GM19372 (cell line): Measurements from ENCODE around the gene RARRES2.
"Not testable (repeated sequence)": the region's sequence is repeated elsewhere in the genome, so short reads cannot be mapped to it uniquely, and the experiment has no call there.

Source experiments
- ATAC-seq: cut with Tn5 transposase; IDR thresholded peaks from one replicate; pipeline ENCODE4 v1.9.1; 2021; ENCODE audit warnings: mild to moderate bottlenecking, low read depth, moderate library complexity; ENCODE audit not compliant: unreplicated experiment

The RARRES2 gene

DNA sequence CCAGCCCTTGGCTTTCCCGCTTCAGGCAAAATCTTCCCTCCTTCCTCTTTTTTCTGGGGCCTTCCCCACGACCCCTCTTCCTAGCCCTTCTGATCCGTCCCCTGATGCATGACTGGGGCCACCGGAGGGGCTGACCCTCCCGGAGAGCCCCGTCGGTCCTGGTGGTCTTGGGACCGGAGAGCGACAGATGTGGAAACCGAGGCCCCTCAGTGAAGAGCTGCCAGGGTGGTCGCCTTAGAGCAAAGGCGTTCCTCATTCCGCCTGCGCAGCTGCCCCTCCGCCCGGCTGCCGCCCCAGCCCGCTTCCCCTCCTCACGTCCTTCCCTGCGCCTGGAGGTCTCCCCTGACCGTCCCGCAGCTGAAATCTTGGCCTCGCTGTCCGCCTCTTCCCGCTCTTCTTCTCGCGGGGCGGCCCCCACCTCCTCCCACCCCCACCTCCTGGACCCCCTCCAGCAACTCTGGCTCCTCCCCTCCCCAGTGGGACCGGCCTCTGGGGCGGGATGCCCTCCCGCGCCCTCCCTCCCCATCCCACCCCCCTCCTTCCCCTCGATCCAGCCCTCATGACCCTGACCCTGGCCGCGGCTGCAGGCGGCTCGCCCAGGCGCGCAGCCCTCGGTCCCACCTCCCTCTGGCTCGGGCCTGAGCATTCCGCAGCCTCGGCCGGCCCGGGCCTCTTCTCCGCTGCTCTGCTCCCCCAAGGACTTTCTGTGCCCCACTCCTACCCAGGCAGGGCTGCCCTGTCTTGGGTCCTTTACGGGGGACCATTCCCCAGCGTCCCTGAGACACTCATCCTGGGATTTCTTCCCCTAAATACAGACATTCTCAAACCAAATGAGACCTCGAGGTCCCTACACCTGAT is at the start of gene RARRES2:
RARRES2 (minus strand) TSS at position 367 of the 858 bp plus-strand sequence. CDS start 1,020 bp downstream, outside the sequence.
- no peak for ATAC-seq

DNA sequence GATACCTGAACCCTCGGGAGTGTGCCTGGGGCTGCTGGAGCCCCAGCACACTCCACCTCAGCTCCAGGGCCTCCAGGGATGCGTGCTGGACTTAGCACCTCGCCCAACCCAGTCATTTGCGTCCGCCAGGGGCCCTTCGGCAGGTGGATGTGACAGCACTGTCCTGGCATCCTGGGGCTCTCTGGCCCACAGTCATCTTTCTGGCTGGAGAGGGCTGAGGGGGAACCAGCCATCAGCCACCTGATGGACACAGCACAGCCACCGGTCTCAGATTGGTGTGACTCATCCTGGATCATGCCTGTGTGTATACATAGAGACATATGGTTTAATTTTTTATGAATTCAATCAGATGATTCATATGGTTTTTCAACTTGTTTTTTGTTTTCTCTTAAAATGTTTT is 48.8 kb upstream of the RARRES2 start:
- no peak for ATAC-seq

DNA sequence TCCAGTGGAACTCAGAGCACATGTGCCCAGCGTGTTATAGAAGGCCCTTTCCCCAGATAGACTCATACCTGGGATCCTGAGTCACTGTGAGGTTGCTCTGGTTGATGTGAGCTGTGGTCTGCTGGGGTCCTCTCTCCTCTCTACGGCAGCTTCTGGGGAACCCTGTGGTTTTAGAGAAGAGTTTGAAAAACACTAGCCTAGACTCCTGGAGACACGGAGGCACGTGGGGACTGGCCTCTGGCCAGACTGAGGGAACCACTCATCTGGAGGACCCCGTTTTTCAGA is 48.0 kb upstream of the RARRES2 start:
- ATAC-seq: no peak

DNA sequence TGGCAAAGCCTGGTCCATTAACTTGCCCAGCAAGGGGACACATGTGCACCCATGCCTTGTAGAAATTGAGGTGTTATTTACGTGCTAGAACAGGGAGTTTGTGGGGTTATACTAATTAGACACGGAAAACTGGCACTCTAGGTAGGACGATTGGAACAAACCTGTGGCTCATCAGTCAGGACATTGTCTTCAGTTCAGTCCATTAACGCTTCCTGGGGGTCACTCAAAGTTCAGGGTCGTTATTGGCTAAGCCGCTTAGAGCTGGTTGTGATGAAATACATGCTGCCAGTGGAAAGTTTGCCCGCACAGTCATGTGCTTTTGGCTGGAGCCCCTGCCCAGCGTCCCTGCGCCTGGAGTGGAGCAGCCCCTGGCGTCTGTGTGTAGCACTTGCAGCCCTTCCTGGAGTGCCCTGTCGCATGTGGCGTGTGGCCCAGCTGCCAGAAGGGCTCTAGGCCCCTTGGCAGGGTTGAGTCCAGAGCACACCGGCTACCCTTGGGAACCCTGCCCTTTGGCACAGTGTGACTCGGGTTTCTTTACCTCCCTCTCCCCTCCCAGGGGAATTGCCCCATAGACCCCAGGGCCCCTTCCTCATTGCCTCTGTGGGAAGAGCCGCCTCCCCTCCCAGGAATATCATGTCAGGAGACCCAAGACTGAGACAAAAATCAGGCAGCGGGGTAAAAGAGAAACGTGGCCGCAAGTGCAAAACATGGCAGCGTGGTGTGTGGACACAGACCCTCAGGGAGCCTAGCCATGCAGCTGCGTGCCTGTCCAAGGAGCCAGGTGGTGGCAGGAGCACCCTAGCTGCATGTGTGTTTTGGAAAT is 47.5 kb upstream of the RARRES2 start:
- no peak for ATAC-seq

DNA sequence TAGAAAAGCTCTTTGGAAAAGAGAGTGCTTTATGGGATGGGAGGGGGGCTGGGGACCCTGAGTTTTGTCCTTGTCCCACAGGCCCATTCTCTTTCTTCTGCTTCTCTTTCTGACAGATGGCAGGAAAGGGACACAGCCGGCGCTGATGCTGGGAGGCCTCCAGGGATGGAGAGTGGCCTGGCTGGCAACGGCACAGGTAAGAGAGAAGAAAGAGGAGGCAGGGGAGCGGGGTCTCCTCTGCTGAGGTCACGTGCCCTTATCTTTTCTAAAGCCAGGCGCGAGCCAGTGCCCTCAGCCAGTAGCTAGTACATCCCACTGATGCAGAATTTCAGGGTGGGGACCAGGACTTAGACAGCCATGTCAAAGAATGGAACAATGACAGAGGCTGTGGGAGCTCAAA is 46.9 kb upstream of the RARRES2 start:
- no peak for ATAC-seq

DNA sequence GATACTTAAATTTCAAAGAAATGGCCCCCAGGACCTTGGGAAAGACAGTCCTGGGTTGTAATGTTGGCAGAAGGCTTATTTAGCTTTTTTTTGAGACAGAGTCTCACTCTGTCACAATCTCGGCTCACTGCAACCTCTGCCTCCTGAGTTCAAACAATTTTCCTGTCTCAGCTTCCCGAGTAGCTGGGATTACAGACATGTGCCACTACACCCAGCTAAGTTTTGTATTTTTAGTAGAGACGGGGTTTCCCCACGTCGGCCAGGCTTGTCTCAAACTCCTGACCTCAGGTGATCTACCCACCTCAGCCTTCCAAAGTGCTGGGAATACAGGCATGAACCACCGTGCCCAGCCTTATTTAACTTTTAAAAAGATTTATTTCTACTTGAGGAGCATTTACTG is 44.5 kb upstream of the RARRES2 start:
- ATAC-seq: not testable (repeated sequence)

DNA sequence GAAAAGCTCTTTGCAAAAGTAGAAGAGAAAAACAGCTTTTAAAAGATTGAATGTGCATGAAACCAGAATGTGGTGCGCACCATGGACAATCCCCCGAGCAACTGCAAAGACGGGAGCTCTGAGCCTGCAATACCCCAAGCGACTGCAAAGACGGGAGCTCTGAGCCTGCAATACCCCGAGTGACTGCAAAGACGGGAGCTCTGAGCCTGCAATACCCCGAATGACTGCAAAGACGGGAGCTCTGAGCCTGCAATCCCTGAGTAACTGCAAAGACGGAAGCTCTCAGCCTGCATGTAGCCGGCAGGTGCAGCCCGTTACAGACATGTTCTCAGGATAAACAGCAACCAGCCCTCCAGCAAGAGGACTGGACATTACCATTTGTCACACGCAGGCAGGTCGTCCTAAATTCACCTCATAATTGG is 43.9 kb upstream of the RARRES2 start:
- ATAC-seq: no peak

DNA sequence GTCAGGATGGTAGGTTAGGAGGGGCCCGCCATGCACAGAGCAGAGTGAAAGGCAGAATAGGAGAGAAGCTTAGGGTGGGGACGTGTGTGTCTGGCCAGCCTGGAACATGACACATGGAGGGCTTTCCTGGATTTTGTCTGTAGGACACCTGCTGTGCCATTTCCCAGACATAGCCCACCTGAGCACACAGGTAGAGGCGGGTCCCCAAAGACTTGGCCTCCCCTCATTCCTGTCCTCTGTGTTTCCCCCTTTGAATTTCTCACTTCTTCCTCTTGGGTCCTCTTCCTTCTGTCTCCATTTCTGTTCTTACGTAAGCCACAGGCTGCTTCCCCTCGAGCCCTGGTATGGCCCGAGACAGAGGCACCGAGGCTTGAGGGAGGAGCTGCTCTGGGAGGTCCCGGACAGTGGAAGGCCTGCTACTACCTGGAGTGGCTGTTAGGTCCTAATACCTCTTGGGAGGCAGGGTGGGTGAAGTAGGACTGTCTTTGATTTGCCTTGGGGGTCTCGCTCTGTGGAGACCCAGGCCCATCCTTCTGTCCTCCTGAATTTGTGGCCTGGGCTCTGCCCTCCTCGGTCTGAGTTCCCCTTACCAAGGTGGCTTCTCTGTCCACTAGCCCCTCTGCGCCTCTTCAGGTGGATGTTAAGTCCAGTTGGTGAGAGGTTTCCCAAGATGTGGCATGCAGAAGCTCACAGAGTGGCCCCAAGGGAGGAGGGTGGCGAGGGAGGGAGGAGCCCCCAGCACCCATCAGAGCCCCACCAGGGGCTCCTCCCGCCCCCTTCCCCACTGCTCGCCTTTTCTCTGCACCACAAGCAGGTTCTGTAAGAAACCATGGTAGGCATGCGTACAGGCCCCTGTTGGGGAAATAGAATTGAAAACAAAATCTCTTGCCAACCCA is 43.2 kb upstream of the RARRES2 start:
- ATAC-seq: no peak

DNA sequence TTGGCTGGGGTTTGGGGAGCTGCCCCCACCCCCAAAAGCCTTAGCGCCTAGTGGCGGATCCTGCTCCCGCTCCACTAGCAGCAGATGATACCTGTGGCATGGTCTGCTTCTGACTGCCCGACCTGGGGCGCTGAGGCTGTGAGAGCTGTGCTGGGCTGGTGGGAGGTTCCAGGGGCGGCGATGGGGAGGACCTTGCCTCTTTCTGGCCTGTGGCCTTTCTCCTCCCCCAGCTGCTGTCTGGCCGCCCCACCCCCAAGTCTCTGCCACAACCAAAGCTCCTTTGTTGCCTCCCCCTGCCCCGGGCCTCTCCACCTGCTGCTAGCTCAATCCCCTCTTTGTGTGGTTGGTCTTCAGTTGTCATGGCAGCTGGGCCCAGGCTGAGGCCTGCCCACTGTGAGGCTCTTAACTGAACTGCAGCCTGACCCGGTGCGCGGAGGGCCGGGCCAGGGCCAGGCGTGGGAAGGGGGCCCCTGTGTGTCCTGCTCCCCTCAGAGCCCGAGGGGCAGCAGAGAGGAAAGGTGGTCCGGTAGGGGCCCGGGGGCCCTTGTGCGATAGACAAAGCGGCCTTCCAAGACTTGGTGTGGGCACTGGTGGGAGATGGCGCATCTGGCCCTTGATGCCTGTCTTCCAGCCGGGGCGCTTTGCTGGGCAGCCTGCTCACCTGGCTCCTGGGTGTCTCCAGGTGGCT is 42.4 kb upstream of the RARRES2 start:
- ATAC-seq: no peak

DNA sequence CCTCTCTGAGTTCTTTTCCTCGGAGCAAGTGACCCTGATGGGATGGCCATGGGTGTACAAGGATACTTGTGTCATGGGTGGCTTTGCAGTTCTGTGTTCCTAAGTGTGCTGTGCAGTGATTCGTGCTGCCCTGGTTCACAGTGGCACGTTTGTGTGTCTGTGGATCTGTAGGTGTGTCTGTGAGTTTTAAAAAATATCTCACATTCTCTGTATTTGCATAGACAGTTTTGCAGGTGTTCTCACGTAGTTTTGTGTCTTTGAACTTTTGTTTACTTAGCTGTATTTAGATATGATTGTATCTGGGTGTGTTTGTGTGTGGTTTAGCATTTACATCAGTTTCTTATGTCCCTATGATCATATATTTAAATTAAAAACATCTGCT is 41.4 kb upstream of the RARRES2 start:
- no peak for ATAC-seq

DNA sequence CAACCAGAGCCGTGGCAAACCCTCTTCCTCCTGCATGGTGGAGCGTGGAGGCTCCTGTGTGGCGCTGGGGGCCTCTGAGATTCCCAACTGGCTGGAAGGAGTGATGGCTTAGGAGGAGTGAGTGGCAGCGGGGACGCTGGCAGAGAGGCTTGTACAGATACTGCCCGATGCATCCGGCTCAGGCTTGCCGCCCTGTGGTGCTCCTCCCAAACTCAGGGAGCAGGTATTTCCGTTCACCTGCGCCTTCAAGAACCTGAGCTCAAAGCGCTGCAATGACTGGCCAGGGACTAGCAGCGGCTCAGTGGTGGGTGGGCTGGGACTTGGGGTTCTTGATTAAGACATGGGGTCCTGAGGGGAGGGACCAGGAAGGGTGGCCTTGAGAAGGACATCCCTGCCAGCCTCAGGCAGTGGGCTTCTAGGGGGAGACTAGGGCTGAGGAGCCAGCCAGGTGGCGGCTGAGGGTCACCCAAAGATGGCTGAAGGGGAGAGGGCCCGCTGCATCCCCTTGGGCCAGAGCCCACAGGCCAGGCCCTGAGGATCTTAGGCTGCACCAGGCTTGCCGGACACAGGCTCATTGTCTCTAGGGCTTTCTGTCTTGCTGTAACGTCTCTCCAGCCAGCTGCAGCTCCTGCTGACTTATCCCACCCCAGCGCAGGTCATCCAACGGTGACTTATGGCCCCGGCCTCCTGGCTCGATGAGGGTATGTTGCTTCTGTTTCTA is 40.9 kb upstream of the RARRES2 start:
- no peak for ATAC-seq

DNA sequence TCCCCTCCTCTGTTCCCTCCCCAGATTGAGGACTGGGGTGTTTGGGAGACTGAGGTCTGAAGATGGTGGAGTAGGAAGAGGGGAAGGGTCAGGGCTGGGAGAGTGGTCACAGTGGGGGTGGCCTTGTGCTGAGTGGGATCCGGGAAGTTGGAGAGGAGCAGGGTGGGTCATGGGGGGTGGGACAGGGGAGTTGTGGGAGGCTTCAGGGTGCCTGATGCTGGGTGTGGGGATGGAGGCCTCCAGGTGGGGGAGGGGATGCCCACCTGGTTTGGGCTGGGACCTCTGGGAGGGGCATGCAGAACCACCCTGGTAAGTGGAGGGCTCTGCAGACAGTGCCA is 40.3 kb upstream of the RARRES2 start:
- no peak for ATAC-seq

DNA sequence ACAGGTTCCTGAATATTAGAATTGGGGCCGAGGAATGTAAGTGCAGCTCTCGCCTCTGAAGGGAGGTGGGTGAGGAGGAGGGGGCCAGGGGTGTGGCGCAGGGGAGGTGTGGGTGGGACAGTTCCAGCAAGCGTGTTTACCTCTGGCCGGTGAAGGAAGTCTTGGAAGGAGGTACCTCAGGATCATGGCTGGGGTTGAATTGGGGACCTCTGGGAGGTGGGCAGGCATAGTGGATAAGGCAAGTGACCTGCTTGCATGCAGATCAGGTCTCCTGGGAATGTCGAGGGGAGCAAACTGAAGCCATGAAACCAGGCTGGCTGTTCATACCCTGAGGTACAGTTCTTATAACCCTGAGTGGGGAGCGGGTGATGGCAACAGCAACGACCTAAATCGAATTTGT is 39.7 kb upstream of the RARRES2 start:
- ATAC-seq: no peak

DNA sequence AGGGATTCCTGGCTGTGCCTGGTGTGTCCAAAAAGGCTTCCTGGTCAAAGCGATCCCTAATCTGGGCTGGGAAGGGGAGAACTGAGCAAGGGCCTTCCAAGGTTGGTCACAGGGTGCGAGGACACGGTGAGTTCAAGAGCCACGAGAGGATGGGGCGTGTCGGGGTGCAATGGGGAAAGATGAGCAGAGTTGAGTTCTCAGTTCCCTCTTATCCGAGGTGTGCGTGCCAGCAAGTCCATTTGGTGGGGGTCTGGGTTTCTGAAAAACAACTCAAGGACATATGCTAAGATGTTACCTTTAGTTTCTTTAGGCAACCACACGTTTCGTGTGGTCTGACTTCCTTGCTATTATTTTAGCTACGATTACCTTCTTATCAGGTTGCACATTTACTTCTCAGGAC is 39.0 kb upstream of the RARRES2 start:
- ATAC-seq: no peak

DNA sequence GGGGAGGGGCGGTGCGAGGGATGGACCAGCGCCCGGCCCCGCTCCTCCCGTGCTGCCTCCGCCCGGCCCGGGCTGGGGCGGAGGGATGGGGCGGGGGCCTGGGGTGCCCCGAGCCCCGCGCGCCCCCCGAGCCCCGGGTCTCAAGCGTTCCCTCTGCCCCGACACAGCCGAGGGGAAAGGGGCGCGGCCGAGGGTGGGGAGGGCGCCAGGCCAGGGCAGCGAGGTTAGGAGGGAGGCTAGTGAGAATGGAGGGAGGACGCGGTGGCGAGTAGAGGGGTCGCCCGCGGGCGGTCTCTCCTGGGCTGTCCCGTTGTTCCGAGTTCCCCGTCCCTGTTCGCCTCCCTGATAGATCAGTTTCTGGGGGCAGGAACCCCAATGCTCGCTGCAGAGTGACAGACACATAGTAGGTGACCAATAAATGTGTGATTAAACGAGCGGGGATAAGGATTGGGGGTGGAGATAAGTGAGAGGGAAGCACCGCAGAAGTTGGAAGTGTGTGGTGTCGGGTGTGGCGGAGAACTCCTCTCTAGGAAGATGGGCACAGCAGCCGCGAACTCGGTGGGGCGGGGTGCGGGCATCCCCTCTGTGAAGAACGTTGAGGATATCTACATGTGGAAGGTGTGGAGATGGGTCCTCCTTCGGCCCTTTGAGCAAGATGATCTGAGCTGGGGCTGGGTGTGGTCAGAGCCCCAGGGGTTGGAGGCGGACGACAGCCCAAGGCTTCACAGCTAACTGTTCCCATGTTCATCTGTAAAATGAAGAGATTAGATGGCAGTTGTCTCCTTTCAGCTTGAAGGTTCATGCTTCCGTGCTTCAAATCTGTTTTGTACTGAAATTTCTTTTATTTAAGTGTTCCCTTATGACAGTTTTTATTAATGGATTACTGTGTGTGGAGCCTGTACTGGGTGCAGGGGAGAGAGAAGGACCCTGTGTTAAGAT is 38.3 kb upstream of the RARRES2 start:
- ATAC-seq: peak; percentile 1

DNA sequence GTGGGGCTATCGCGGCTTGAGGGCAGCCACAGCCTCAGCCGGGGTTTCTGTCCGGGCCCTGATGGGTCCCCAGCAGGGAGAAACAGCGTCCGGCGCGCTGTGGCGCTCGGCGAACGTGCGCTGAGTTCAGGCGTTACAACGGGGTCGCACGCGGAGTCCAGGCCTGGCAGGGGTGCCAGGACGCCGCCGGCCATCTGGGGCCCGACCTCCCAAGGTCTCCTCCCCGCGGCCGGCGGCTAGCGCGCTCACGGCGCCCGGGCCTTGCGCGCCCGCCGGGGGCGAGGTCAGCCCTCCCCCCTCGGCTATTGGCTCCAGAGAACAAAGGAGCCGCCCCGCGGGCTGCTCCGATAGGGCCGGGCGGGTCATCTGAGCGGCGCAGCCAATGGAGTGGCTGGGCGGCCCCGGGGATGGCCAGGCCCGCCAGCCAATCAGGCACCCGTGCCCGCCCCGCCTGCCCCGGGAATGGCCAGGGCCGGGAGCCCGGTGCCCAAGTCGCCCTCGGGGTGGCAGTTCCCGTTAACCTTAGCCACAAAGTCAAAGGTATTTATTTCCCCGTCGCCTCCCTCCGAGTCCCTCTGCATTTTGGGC is 37.5 kb upstream of the RARRES2 start, which contains the start of gene ZNF775:
ZNF775 (plus strand) TSS at position 478 of the 588 bp plus-strand sequence. CDS start 9,141 bp downstream, outside the sequence.
- ATAC-seq: peak; percentile 73

DNA sequence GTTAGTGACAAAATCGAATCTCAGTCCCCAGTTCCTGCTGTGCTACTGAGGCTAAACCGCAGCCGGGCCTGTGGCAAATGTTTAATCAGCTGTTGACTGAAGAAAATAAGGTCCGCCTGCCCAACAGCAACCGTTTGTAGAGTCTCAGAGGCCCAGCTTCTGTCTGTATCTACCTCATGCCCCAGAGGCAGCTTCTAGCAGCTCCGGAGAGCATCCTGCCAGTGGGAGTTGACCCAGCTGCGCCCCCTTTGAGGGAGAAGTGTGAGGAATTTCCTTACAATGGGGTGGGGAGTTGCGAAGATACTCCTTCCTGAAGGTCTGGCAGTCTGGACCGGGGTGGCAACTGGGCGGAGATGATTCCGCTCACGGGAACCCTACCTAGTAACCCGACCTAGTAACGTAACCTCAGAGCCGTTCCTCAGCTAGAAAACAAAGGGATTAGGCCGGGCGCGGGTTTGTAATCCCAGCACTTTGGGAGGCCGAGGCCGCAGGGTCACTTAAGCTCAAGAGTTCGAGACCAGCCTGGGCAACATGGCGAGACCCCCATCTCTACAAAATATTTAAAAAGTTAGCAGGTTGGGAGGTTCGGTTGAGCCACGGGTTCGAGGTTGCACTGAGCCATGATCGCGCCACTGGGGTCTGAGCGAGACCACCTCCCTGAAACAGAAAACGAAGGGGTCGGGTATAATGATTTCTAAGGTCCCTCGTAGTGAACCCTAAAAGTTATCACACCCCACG is 36.9 kb upstream of the RARRES2 start:
- ATAC-seq: no peak

DNA sequence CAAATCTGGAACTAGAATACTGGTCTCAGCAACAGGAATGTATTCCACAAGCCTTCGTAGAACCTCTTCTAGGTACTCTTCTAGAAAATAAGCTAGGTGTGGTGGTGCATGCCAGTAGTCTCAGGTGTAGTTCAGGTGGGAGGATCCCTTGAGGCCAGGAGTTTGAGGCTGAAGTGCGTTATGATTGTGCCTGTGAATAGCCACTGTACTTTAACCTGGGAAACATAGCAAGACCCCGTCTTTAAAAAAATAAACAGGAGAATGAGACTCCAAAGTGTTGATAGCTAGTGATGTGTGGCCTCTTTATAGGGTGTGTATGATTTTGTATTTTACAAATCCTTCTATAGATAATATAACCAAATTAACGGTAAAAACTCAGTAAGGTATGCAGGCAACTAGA is 36.2 kb upstream of the RARRES2 start:
- no peak for ATAC-seq
